Measurements from ENCODE around the gene MRPL4.

GRCh38 chr19:10230173-10230860 is 21.7 kb upstream of the MRPL4 start:
- TF ChIP-seq, protein P1, sequence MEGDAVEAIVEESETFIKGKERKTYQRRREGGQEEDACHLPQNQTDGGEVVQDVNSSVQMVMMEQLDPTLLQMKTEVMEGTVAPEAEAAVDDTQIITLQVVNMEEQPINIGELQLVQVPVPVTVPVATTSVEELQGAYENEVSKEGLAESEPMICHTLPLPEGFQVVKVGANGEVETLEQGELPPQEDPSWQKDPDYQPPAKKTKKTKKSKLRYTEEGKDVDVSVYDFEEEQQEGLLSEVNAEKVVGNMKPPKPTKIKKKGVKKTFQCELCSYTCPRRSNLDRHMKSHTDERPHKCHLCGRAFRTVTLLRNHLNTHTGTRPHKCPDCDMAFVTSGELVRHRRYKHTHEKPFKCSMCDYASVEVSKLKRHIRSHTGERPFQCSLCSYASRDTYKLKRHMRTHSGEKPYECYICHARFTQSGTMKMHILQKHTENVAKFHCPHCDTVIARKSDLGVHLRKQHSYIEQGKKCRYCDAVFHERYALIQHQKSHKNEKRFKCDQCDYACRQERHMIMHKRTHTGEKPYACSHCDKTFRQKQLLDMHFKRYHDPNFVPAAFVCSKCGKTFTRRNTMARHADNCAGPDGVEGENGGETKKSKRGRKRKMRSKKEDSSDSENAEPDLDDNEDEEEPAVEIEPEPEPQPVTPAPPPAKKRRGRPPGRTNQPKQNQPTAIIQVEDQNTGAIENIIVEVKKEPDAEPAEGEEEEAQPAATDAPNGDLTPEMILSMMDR (IDR thresholded peaks at IDR 0.05) = no peak
- TF ChIP-seq POLR2A (IDR thresholded peaks at IDR 0.05) = no peak
